GM12878 (cell line): ENCODE results near the gene COL4A3. TPM values are rescaled to one million over a fixed set of nuclear protein-coding genes. Genes with fewer than 3 reads are reported as not detected.

Experiments
- ATAC-seq: fragments of 200-7000 bp; cut with Tn5 transposase; 3 replicates; pipeline ENCODE4 v1.9.1; 2020; ENCODE audit warnings: mild to moderate bottlenecking, moderate library complexity
- BruUV-seq: library from RNA; stranded (reverse); fragments of 400-500 nt; replicated peaks from 2 replicates; lab custom pipeline; 2021; lab: Mats Ljungman, UMichigan
- CTCF ChIA-PET: fragments of 300-600 bp; sonication (Branson Sonifier 250); formaldehyde crosslinking; extraction: SDS; loops from one replicate; lab custom pipeline; 2021; ENCODE audit warnings: inconsistent platforms; lab: Yijun Ruan, JAX
- POLR2A ChIA-PET: fragments of 350-600 bp; formaldehyde crosslinking; extraction: SDS; loops from one replicate; lab custom pipeline; 2021; ENCODE audit warnings: inconsistent platforms; lab: Charles Lee
- RAD21 ChIA-PET: fragments of 300-600 bp; sonication (Branson Sonifier 250); formaldehyde crosslinking; loops from one replicate; lab custom pipeline; 2023; ENCODE audit warnings: antibody characterized with exemption; ENCODE audit not compliant: unreplicated experiment; lab: Charles Lee
- SMC1A ChIA-PET: fragments of 300-600 bp; sonication (Branson Sonifier 250); formaldehyde crosslinking; loops from one replicate; lab custom pipeline; 2023; ENCODE audit not compliant: unreplicated experiment, uncharacterized antibody; lab: Charles Lee
- DNase-seq: peaks from one replicate; pipeline ENCODE4 v3.0.0-alpha.2; 2011; ENCODE audit warnings: low read depth, low spot score
- FAIRE-seq: peaks from 3 replicates; lab custom pipeline; 2011; peaks lifted over from hg19 to GRCh38; lab: Jason Lieb, UNC
- H2AFZ ChIP-seq: 2 replicates; pipeline ENCODE4 v1.6.0; 2011; ENCODE audit warnings: low read depth, low read length, control low read depth; ENCODE audit not compliant: control insufficient read depth
- H3K27ac ChIP-seq: 2 replicates; pipeline ENCODE4 v1.5.1; 2011; ENCODE audit warnings: control low read depth; ENCODE audit not compliant: control insufficient read depth, insufficient read depth
- H3K27me3 ChIP-seq, 2 experiments: replicated peaks in 1 of 2; 2 replicates each; pipeline versions ENCODE4 v1.6.0 to v1.6.1; 2011; ENCODE audit warnings: low read length in 1 of 2; ENCODE audit not compliant: control insufficient read depth in 2 of 2, insufficient read depth in 2 of 2
- H3K36me3 ChIP-seq, 2 experiments: 2 replicates each; pipeline ENCODE4 v1.5.1; 2011; ENCODE audit warnings: low read length in 1 of 2; ENCODE audit not compliant: control insufficient read depth in 2 of 2, insufficient read depth in 2 of 2
- H3K4me1 ChIP-seq: 2 replicates; pipeline ENCODE4 v1.6.1; 2011; ENCODE audit warnings: mild to moderate bottlenecking, low read length, moderate library complexity, mixed read lengths; ENCODE audit not compliant: control insufficient read depth, insufficient read depth
- H3K4me2 ChIP-seq: 2 replicates; pipeline ENCODE4 v1.6.0; 2011; ENCODE audit warnings: control low read depth; ENCODE audit not compliant: control insufficient read depth, insufficient read depth
- H3K4me3 ChIP-seq: fragments of 200-600 bp; sonication (generic); 2 replicates; pipeline ENCODE4 v1.5.1; 2016
- H3K79me2 ChIP-seq: 2 replicates; pipeline ENCODE4 v1.6.0; 2011; ENCODE audit warnings: low read length; ENCODE audit not compliant: control insufficient read depth, insufficient read depth
- H3K9ac ChIP-seq: 2 replicates; pipeline ENCODE4 v1.8.0; 2011; ENCODE audit warnings: low read length, control low read depth, mixed read lengths; ENCODE audit not compliant: control insufficient read depth, insufficient read depth
- H3K9me3 ChIP-seq: replicated peaks from 3 replicates; pipeline ENCODE4 v1.5.1; 2011; ENCODE audit warnings: mild to moderate bottlenecking, low read length; ENCODE audit not compliant: control insufficient read depth, insufficient read depth
- H4K20me1 ChIP-seq: 2 replicates; pipeline ENCODE4 v1.6.0; 2011; ENCODE audit not compliant: control insufficient read depth, insufficient read depth
- CBFB ChIP-seq: IDR thresholded peaks from 2 replicates; pipeline ENCODE4 v1.6.1; 2016; ENCODE audit warnings: antibody characterized with exemption, low read depth
- CBX5 ChIP-seq: sonication (generic); IDR thresholded peaks from 2 replicates; pipeline ENCODE4 v1.6.1; 2016; ENCODE audit warnings: low read depth, moderate library complexity, mild to moderate bottlenecking, inconsistent platforms
- CEBPZ ChIP-seq: fragments of 150-350 bp; IDR thresholded peaks from 2 replicates; pipeline ENCODE4 v1.6.1; 2016; ENCODE audit warnings: low read depth, low read length
- MEF2A ChIP-seq: IDR thresholded peaks from 2 replicates; pipeline ENCODE4 v1.6.1; 2011; ENCODE audit warnings: low read depth, mild to moderate bottlenecking, low read length, moderate library complexity; ENCODE audit not compliant: insufficient read depth
- MYB ChIP-seq: fragments of 150-350 bp; IDR thresholded peaks from 2 replicates; pipeline ENCODE4 v1.6.1; 2014; ENCODE audit warnings: mild to moderate bottlenecking, low read depth, low read length, borderline replicate concordance
- NR2F1 ChIP-seq: fragments of 450-650 bp; conservative IDR thresholded peaks from 2 replicates; pipeline ENCODE4 v1.6.1; 2017; ENCODE audit warnings: mild to moderate bottlenecking
- POLR2AphosphoS5 ChIP-seq: IDR thresholded peaks from 2 replicates; pipeline ENCODE4 v1.6.1; 2011; ENCODE audit warnings: mild to moderate bottlenecking, low read length, inconsistent platforms
- TCF7 ChIP-seq: IDR thresholded peaks from 2 replicates; pipeline ENCODE4 v1.6.1; 2014; ENCODE audit warnings: antibody characterized with exemption, borderline replicate concordance
- USF2 ChIP-seq: IDR thresholded peaks from 2 replicates; pipeline ENCODE4 v1.6.1; 2011; ENCODE audit warnings: low read depth, low read length, improper control_type of control experiment, borderline replicate concordance
- in situ Hi-C: fragments of 300-500 bp; cut with MboI; formaldehyde crosslinking; loops from 9 replicates; pipeline ENCODE4 v1.14.3; 2018; ENCODE audit warnings: mixed read lengths
- intact Hi-C: fragments of 100-400 bp; cut with micrococcal nuclease; formaldehyde crosslinking; loops from one replicate; pipeline ENCODE4 v1.14.2; 2022; ENCODE audit not compliant: unreplicated experiment
- polyA plus RNA-seq, 11 experiments: library from polyadenylated mRNA; depleted of rRNA in 4 of 11; unstranded in 6 of 11; stranded (reverse) in 5 of 11; fragments of >200 nt; fragmentation: Nextera tagmentation in 4 of 11; fragmentation: Illumina TruSeq in 1 of 11; extraction: Ambion mirVana in 4 of 11; extraction: Trizol in 1 of 11; gene quantifications; 1 replicate in 1 of 11; 2 replicates in 10 of 11; pipeline versions ENCODE4 v1.2.1 to v1.2.3, GENCODE V29; 2011 to 2016; ENCODE audit warnings: inconsistent platforms in 2 of 11, missing spikeins in 2 of 11, low read depth in 1 of 11
- total RNA-seq, 4 experiments: library from RNA; depleted of rRNA in 3 of 4; stranded (reverse); fragments of >200 nt in 3 of 4; fragmentation: Illumina TruSeq in 1 of 4; extraction: Trizol in 1 of 4; gene quantifications; 2 replicates each; pipeline versions ENCODE4 v1.2.1 to v1.2.3, GENCODE V29; 2013 to 2021
- TF ChIP-seq, protein P1 (sequence below): fragments of 450-650 bp; IDR thresholded peaks from 2 replicates; pipeline ENCODE4 v1.6.1; 2017; ENCODE audit warnings: antibody characterized with exemption, mild to moderate bottlenecking, moderate library complexity
- TF ChIP-seq, protein P2 (sequence below): IDR thresholded peaks from 2 replicates; pipeline ENCODE4 v1.6.1; 2012; ENCODE audit warnings: improper control_type of control experiment, low read depth, low read length; ENCODE audit not compliant: insufficient replicate concordance

Gene COL4A3
- total and polyA plus RNA-seq, 10 of the 15 experiments (the other 5 are each of a cell fraction or from before 2014, with no cell fraction given): 0.34 to 10.5 (median 3.8) TPM

- in situ Hi-C loops (no loop called here), intact Hi-C loops (no loop called here)
- no peaks in the 10 kb centered on the region for H3K36me3 ChIP-seq
- H3K9ac ChIP-seq: no peak overlapping the region
- H3K27ac ChIP-seq: no peak overlapping the region
- no peaks in the 10 kb centered on the region for H3K9me3 ChIP-seq
- ATAC-seq (no peak), FAIRE-seq (no peak), DNase-seq (no peak)
- RAD21 ChIA-PET: no interaction called here
- H3K4me2 ChIP-seq: no peak overlapping the region
- H3K27me3 ChIP-seq: no peaks in the 10 kb centered on the region
- H2AFZ ChIP-seq: no peak overlapping the region
- H3K4me1 ChIP-seq: no peaks in the 10 kb centered on the region
- no peak overlapping the region for H3K4me3 ChIP-seq
- POLR2A ChIA-PET: no interaction called here
- CTCF ChIA-PET: no interaction called here
- H4K20me1 ChIP-seq: no peaks in the 10 kb centered on the region
- SMC1A ChIA-PET: no interaction called here
- no TSS peak for BruUV-seq
- no peaks in the 10 kb centered on the region for H3K79me2 ChIP-seq
- TF ChIP-seq POLR2AphosphoS5: no peak
- TF ChIP-seq MEF2A: no peak
- TF ChIP-seq CBFB: no peak
- no peak for TF ChIP-seq TCF7
- TF ChIP-seq, protein P1, sequence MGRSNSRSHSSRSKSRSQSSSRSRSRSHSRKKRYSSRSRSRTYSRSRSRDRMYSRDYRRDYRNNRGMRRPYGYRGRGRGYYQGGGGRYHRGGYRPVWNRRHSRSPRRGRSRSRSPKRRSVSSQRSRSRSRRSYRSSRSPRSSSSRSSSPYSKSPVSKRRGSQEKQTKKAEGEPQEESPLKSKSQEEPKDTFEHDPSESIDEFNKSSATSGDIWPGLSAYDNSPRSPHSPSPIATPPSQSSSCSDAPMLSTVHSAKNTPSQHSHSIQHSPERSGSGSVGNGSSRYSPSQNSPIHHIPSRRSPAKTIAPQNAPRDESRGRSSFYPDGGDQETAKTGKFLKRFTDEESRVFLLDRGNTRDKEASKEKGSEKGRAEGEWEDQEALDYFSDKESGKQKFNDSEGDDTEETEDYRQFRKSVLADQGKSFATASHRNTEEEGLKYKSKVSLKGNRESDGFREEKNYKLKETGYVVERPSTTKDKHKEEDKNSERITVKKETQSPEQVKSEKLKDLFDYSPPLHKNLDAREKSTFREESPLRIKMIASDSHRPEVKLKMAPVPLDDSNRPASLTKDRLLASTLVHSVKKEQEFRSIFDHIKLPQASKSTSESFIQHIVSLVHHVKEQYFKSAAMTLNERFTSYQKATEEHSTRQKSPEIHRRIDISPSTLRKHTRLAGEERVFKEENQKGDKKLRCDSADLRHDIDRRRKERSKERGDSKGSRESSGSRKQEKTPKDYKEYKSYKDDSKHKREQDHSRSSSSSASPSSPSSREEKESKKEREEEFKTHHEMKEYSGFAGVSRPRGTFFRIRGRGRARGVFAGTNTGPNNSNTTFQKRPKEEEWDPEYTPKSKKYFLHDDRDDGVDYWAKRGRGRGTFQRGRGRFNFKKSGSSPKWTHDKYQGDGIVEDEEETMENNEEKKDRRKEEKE: no peak
- TF ChIP-seq CBX5: no peak
- TF ChIP-seq USF2: no peak
- TF ChIP-seq, protein P2, sequence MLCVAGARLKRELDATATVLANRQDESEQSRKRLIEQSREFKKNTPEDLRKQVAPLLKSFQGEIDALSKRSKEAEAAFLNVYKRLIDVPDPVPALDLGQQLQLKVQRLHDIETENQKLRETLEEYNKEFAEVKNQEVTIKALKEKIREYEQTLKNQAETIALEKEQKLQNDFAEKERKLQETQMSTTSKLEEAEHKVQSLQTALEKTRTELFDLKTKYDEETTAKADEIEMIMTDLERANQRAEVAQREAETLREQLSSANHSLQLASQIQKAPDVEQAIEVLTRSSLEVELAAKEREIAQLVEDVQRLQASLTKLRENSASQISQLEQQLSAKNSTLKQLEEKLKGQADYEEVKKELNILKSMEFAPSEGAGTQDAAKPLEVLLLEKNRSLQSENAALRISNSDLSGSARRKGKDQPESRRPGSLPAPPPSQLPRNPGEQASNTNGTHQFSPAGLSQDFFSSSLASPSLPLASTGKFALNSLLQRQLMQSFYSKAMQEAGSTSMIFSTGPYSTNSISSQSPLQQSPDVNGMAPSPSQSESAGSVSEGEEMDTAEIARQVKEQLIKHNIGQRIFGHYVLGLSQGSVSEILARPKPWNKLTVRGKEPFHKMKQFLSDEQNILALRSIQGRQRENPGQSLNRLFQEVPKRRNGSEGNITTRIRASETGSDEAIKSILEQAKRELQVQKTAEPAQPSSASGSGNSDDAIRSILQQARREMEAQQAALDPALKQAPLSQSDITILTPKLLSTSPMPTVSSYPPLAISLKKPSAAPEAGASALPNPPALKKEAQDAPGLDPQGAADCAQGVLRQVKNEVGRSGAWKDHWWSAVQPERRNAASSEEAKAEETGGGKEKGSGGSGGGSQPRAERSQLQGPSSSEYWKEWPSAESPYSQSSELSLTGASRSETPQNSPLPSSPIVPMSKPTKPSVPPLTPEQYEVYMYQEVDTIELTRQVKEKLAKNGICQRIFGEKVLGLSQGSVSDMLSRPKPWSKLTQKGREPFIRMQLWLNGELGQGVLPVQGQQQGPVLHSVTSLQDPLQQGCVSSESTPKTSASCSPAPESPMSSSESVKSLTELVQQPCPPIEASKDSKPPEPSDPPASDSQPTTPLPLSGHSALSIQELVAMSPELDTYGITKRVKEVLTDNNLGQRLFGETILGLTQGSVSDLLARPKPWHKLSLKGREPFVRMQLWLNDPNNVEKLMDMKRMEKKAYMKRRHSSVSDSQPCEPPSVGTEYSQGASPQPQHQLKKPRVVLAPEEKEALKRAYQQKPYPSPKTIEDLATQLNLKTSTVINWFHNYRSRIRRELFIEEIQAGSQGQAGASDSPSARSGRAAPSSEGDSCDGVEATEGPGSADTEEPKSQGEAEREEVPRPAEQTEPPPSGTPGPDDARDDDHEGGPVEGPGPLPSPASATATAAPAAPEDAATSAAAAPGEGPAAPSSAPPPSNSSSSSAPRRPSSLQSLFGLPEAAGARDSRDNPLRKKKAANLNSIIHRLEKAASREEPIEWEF: no peak
- no peak for TF ChIP-seq CEBPZ
- no peak for TF ChIP-seq MYB
- TF ChIP-seq NR2F1: no peak
Observed at GRCh38 chr2:227256605-227257004, 92.2 kb downstream of the COL4A3 start.
